GM23338 (cell line): ENCODE measurements around the gene SAAL1. TPM values are rescaled to one million over a fixed set of nuclear protein-coding genes. Genes with fewer than 3 reads are reported as not detected.

Experiments
- ATAC-seq: fragments of 200-7000 bp; cut with Tn5 transposase; 3 replicates; pipeline ENCODE4 v1.9.1; 2020
- DNase-seq: peaks from one replicate; pipeline ENCODE4 v3.0.0-alpha.2; 2015; ENCODE audit warnings: low spot score
- H2AFZ ChIP-seq: fragments of 200-600 bp; sonication (generic); 2 replicates; pipeline ENCODE4 v1.8.0; 2016; ENCODE audit warnings: antibody characterized with exemption, mild to moderate bottlenecking, moderate library complexity
- H3F3A ChIP-seq: fragments of 200-600 bp; sonication (generic); replicated peaks from 2 replicates; pipeline ENCODE4 v1.8.0; 2017; ENCODE audit warnings: antibody characterized with exemption, mixed run types, low read depth
- H3K27ac ChIP-seq: fragments of 200-600 bp; sonication (generic); 2 replicates; pipeline ENCODE4 v1.6.1; 2016; ENCODE audit warnings: low read depth
- H3K27me3 ChIP-seq: fragments of 200-600 bp; sonication (generic); 2 replicates; pipeline ENCODE4 v1.8.0; 2016; ENCODE audit warnings: mild to moderate bottlenecking, mixed run types, moderate library complexity; ENCODE audit not compliant: insufficient read depth
- H3K36me3 ChIP-seq: fragments of 200-600 bp; sonication (generic); 2 replicates; pipeline ENCODE4 v1.8.0; 2016; ENCODE audit warnings: mild to moderate bottlenecking; ENCODE audit not compliant: insufficient read depth
- H3K4me1 ChIP-seq: fragments of 200-600 bp; sonication (generic); 2 replicates; pipeline ENCODE4 v1.8.0; 2016; ENCODE audit warnings: mild to moderate bottlenecking, moderate library complexity; ENCODE audit not compliant: insufficient read depth
- H3K4me2 ChIP-seq: fragments of 200-600 bp; sonication (generic); 2 replicates; pipeline ENCODE4 v1.7.1; 2017; ENCODE audit warnings: mixed run types
- H3K4me3 ChIP-seq: fragments of 200-600 bp; sonication (generic); 2 replicates; pipeline ENCODE4 v1.6.1; 2016; ENCODE audit warnings: mixed run types
- H3K79me2 ChIP-seq: fragments of 200-600 bp; sonication (generic); replicated peaks from 2 replicates; pipeline ENCODE4 v1.8.0; 2017; ENCODE audit warnings: mild to moderate bottlenecking; ENCODE audit not compliant: insufficient read depth
- H3K9me2 ChIP-seq: fragments of 200-600 bp; sonication (generic); 2 replicates; pipeline ENCODE4 v1.8.0; 2017; ENCODE audit not compliant: insufficient read depth
- H4K20me1 ChIP-seq: fragments of 200-600 bp; sonication (generic); replicated peaks from 2 replicates; pipeline ENCODE4 v1.8.0; 2017; ENCODE audit warnings: mild to moderate bottlenecking; ENCODE audit not compliant: insufficient read depth
- H3K27ac Mint-ChIP-seq: 2 replicates; pipeline ENCODE4 v1.8.0; 2020; ENCODE audit warnings: inconsistent platforms, mild to moderate bottlenecking, moderate library complexity, mixed read lengths
- H3K27me3 Mint-ChIP-seq: 3 replicates; pipeline ENCODE4 v1.8.0; 2022; ENCODE audit warnings: low read depth, mild to moderate bottlenecking, moderate library complexity, mixed read lengths, inconsistent platforms; ENCODE audit not compliant: insufficient read depth, poor library complexity
- H3K36me3 Mint-ChIP-seq: 3 replicates; pipeline ENCODE4 v1.8.0; 2021; ENCODE audit warnings: low read depth, mild to moderate bottlenecking, inconsistent platforms, moderate library complexity, mixed read lengths
- H3K4me1 Mint-ChIP-seq: 3 replicates; pipeline ENCODE4 v1.8.0; 2020; ENCODE audit warnings: mild to moderate bottlenecking, inconsistent platforms, mixed read lengths
- H3K4me3 Mint-ChIP-seq: 3 replicates; pipeline ENCODE4 v1.8.0; 2021; ENCODE audit warnings: moderate library complexity, mild to moderate bottlenecking, inconsistent platforms, mixed read lengths
- H3K9me3 Mint-ChIP-seq: 3 replicates; pipeline ENCODE4 v1.8.0; 2020; ENCODE audit warnings: moderate library complexity, mild to moderate bottlenecking, inconsistent platforms, mixed read lengths
- CREB1 ChIP-seq: fragments of 250-450 bp; sonication (Bioruptor Pico); IDR thresholded peaks from 2 replicates; pipeline ENCODE4 v1.5.0; 2020; ENCODE audit warnings: low read depth, mild to moderate bottlenecking, moderate library complexity
- EZH2 ChIP-seq: fragments of 200-600 bp; sonication (generic); IDR thresholded peaks from one replicate; pipeline ENCODE4 v1.8.0; 2017; ENCODE audit warnings: antibody characterized with exemption, mild to moderate bottlenecking, low read depth; ENCODE audit not compliant: unreplicated experiment
- EZH2phosphoT487 ChIP-seq: fragments of 200-600 bp; sonication (generic); IDR thresholded peaks from one replicate; pipeline ENCODE4 v1.8.1; 2018; ENCODE audit warnings: antibody characterized with exemption; ENCODE audit not compliant: unreplicated experiment
- NANOG ChIP-seq: IDR thresholded peaks from 2 replicates; pipeline ENCODE4 v1.6.1; 2016; ENCODE audit warnings: antibody characterized with exemption, borderline replicate concordance
- POLR2AphosphoS5 ChIP-seq: IDR thresholded peaks from 2 replicates; pipeline ENCODE4 v1.6.1; 2016; ENCODE audit warnings: antibody characterized with exemption, low read depth
- STAT1 ChIP-seq: IDR thresholded peaks from one replicate; pipeline ENCODE4 v1.6.1; 2016; ENCODE audit warnings: antibody characterized with exemption; ENCODE audit not compliant: unreplicated experiment
- ZNF114 ChIP-seq: fragments of 250-450 bp; sonication (Bioruptor Pico); IDR thresholded peaks from 2 replicates; pipeline ENCODE4 v1.5.0; 2020; ENCODE audit warnings: mild to moderate bottlenecking, moderate library complexity
- ZNF331 ChIP-seq: fragments of 250-450 bp; sonication (Bioruptor Pico); IDR thresholded peaks from 2 replicates; pipeline ENCODE4 v1.5.0; 2020; ENCODE audit warnings: low read depth, mild to moderate bottlenecking, moderate library complexity
- polyA plus RNA-seq: library from polyadenylated mRNA; unstranded; fragments of >200 nt; fragmentation: Nextera tagmentation; extraction: Ambion mirVana; gene quantifications from 2 replicates; pipeline ENCODE4 v1.2.1, GENCODE V29; 2016
- total RNA-seq: library from RNA; depleted of rRNA; stranded (reverse); fragments of >200 nt; shearing (Covaris generic); gene quantifications from 2 replicates; pipeline ENCODE4 v1.2.3, GENCODE V29; 2014
- TF ChIP-seq, protein P1 (sequence below): IDR thresholded peaks from one replicate; pipeline ENCODE4 v1.6.1; 2018; ENCODE audit warnings: antibody characterized with exemption; ENCODE audit not compliant: unreplicated experiment
- TF ChIP-seq, protein P2 (sequence below): IDR thresholded peaks from 2 replicates; pipeline ENCODE4 v1.6.1; 2016; ENCODE audit warnings: antibody characterized with exemption
- TF ChIP-seq, protein P3 (sequence below), 2 experiments: fragments of 200-600 bp in 1 of 2; sonication (generic) in 1 of 2; conservative IDR thresholded peaks; 2 replicates each; pipeline versions ENCODE4 v1.5.1 to v1.6.1; 2016 to 2017; ENCODE audit warnings: antibody characterized with exemption in 2 of 2, low read depth in 2 of 2, mild to moderate bottlenecking in 2 of 2, moderate library complexity in 1 of 2

Gene SAAL1
- total and polyA plus RNA-seq, 2 experiments from 2014 or later = 45.9 to 61.0 TPM

DNA sequence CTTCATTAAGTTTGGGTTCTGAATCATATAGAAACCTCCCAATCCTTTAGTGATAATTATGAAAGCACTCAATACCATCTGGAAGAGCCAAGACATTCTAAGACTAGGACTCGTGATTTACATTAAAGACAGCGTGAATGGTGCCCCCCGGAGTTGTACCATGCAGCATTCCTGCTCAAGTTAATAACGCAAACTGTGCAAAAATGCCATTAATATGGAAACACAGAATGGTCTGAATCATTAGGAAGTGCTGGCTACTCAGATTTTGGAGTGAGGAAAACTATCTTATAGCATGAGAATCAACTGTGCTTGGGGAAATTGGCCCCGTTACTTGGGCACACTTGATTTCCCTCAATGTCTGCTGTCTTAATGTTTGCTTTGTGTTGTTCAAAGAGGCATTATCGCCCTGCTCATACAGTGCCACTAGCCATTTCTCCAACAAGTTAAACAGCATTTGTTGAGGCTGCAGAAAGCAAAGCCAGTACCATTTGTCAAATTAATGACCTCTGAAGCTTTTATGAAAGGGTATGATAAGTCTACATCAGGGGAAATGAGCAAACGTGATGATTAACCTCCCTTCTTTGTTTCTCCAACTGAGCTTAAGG is 41.3 kb downstream of the SAAL1 start:
- no peaks in the 10 kb centered on the region for H3F3A ChIP-seq
- no peaks in the 10 kb centered on the region for H3K9me2 ChIP-seq
- Mint-ChIP-seq H3K4me3 (no peak overlapping the region), H3K27me3 (peaks cover 1% of the 10 kb centered on the region), H3K27ac (no peak overlapping the region), H3K36me3 (no peaks in the 10 kb centered on the region), H3K9me3 (no peaks in the 10 kb centered on the region; the same call in 2 of the 3 replicates), H3K4me1 (no peaks in the 10 kb centered on the region; the same call in 1 of the 3 replicates)
- no peak for DNase-seq
- no peak overlapping the region for H2AFZ ChIP-seq
- no peaks in the 10 kb centered on the region for H3K36me3 ChIP-seq
- no peaks in the 10 kb centered on the region for H3K27me3 ChIP-seq
- no peaks in the 10 kb centered on the region for H3K4me1 ChIP-seq
- no peaks in the 10 kb centered on the region; the same call in none of the 2 replicates for H4K20me1 ChIP-seq
- TF ChIP-seq EZH2phosphoT487 (no peak), STAT1 (no peak), ZNF331 (no peak), EZH2 (no peak)
- TF ChIP-seq, protein P1, sequence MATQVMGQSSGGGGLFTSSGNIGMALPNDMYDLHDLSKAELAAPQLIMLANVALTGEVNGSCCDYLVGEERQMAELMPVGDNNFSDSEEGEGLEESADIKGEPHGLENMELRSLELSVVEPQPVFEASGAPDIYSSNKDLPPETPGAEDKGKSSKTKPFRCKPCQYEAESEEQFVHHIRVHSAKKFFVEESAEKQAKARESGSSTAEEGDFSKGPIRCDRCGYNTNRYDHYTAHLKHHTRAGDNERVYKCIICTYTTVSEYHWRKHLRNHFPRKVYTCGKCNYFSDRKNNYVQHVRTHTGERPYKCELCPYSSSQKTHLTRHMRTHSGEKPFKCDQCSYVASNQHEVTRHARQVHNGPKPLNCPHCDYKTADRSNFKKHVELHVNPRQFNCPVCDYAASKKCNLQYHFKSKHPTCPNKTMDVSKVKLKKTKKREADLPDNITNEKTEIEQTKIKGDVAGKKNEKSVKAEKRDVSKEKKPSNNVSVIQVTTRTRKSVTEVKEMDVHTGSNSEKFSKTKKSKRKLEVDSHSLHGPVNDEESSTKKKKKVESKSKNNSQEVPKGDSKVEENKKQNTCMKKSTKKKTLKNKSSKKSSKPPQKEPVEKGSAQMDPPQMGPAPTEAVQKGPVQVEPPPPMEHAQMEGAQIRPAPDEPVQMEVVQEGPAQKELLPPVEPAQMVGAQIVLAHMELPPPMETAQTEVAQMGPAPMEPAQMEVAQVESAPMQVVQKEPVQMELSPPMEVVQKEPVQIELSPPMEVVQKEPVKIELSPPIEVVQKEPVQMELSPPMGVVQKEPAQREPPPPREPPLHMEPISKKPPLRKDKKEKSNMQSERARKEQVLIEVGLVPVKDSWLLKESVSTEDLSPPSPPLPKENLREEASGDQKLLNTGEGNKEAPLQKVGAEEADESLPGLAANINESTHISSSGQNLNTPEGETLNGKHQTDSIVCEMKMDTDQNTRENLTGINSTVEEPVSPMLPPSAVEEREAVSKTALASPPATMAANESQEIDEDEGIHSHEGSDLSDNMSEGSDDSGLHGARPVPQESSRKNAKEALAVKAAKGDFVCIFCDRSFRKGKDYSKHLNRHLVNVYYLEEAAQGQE = no peak
- TF ChIP-seq, protein P2, sequence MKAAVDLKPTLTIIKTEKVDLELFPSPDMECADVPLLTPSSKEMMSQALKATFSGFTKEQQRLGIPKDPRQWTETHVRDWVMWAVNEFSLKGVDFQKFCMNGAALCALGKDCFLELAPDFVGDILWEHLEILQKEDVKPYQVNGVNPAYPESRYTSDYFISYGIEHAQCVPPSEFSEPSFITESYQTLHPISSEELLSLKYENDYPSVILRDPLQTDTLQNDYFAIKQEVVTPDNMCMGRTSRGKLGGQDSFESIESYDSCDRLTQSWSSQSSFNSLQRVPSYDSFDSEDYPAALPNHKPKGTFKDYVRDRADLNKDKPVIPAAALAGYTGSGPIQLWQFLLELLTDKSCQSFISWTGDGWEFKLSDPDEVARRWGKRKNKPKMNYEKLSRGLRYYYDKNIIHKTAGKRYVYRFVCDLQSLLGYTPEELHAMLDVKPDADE = no peak
- ATAC-seq = no peak
- no peak overlapping the region for H3K4me2 ChIP-seq
- H3K4me3 ChIP-seq = no peak overlapping the region
- no peaks in the 10 kb centered on the region for H3K79me2 ChIP-seq
- H3K27ac ChIP-seq = no peak overlapping the region

DNA sequence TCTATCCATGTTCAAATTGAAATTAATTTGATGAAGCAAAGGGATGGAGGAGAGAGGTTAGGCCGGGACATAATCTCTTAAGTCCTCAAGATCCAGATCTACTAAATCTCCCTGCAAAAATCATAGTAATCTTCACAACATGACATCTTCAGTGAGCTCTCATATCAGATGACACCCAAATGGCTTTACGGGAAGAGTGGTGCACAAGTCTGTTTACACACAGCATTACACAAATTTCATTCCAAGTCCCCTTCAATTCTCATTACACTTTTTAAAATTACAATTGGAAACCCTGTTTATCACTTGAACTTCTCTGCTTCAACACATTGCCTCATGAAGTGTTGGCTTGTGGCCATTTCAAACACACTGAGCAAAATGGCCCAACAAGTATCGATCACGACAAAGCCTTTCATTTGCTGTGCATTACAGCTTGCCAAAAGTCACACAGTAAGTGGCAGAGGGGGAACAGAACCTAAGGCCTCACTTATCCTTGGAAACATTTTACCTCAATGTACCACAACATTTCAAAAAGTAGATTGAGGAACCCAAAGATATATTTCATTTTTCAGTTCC is 41.9 kb downstream of the SAAL1 start:
- Histone ChIP-seq H3K4me2 (no peak overlapping the region), H3F3A (no peaks in the 10 kb centered on the region), H3K4me1 (no peaks in the 10 kb centered on the region), H3K27ac (no peak overlapping the region), H4K20me1 (no peaks in the 10 kb centered on the region; the same call in none of the 2 replicates), H3K79me2 (no peaks in the 10 kb centered on the region), H3K9me2 (no peaks in the 10 kb centered on the region), H2AFZ (no peak overlapping the region), H3K4me3 (no peak overlapping the region), H3K36me3 (no peaks in the 10 kb centered on the region), H3K27me3 (no peaks in the 10 kb centered on the region)
- Mint-ChIP-seq H3K9me3 (no peaks in the 10 kb centered on the region; the same call in 2 of the 3 replicates), H3K4me1 (no peaks in the 10 kb centered on the region; the same call in 1 of the 3 replicates), H3K27ac (no peak overlapping the region), H3K36me3 (no peaks in the 10 kb centered on the region), H3K27me3 (no peaks in the 10 kb centered on the region), H3K4me3 (no peak overlapping the region)
- DNase-seq (no peak), ATAC-seq (no peak)
- no peak for TF ChIP-seq EZH2phosphoT487
- TF ChIP-seq POLR2AphosphoS5 = no peak
- no peak for TF ChIP-seq ZNF114
- no peak for TF ChIP-seq EZH2
- TF ChIP-seq, protein P3, sequence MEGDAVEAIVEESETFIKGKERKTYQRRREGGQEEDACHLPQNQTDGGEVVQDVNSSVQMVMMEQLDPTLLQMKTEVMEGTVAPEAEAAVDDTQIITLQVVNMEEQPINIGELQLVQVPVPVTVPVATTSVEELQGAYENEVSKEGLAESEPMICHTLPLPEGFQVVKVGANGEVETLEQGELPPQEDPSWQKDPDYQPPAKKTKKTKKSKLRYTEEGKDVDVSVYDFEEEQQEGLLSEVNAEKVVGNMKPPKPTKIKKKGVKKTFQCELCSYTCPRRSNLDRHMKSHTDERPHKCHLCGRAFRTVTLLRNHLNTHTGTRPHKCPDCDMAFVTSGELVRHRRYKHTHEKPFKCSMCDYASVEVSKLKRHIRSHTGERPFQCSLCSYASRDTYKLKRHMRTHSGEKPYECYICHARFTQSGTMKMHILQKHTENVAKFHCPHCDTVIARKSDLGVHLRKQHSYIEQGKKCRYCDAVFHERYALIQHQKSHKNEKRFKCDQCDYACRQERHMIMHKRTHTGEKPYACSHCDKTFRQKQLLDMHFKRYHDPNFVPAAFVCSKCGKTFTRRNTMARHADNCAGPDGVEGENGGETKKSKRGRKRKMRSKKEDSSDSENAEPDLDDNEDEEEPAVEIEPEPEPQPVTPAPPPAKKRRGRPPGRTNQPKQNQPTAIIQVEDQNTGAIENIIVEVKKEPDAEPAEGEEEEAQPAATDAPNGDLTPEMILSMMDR (conservative IDR thresholded peaks at IDR 0.05; ENCODE audit: low read depth in 2 of 2) = no peak
- no peak for TF ChIP-seq NANOG
- TF ChIP-seq STAT1 = no peak
- TF ChIP-seq, protein P1 = no peak
- no peak for TF ChIP-seq ZNF331
- TF ChIP-seq CREB1 = no peak
